Activated CD4-positive, alpha-beta T cell treated with anti-CD3 and anti-CD28 coated beads, Interleukin-2, Interleukin-6, amounts not matched to agents 100 ng/mL and 50 ng/mL, durations not matched to agents 16 hours and 8 hours (primary cell): ENCODE results near the gene COL18A1.

Source experiments
- DNase-seq: peaks from one replicate; pipeline ENCODE4 v3.0.0-alpha.2; 2020

Gene COL18A1

GRCh38 chr21:45481977-45482898, 77.3 kb downstream of the COL18A1 start:
- no peak for DNase-seq

GRCh38 chr21:45482899-45483821, 78.2 kb downstream of the COL18A1 start:
- DNase-seq, result peak; percentile 47

- no peak for DNase-seq
Measured at GRCh38 chr21:45484318-45484717, 79.4 kb downstream of the COL18A1 start.

DNA sequence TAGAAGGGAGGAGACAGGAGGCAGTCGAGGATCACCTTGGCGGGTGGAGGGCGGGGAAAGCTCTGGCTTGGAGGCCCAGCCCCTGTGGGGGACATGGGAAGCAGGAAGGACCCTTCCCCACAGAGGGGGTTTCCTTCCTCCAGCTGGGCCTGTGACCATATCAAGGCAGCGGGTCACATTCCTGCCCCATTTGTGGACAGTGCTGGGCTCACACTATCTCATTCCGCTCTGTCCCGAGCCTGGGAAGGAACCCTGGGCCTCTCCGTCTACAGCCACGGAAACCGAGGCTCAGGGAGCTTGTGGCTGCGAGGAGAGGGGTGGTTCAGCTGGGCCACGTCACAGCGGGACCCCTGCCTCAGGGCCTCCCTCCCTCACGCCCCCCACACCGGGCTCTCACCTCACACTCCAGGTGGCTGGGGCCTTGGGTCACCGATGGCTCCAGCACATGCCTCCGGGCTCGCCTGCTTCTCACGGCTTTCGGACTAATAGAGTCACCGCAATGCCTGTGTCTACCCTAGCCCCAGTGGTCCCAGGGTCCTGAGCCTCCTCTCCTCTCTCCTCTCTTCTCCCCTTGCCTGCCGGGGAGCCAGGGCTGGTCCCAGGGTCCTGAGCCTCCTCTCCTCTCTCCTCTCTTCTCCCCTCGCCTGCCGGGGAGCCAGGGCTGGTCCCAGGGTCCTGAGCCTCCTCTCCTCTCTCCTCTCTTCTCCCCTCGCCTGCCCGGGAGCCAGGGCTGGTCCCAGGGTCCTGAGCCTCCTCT, 80.9 kb downstream of the COL18A1 start:
- DNase-seq, result no peak

- DNase-seq, result no peak
Measured at GRCh38 chr21:45486443-45487160, 81.6 kb downstream of the COL18A1 start.

GRCh38 chr21:45487161-45487806, 82.3 kb downstream of the COL18A1 start:
- no peak for DNase-seq

- no peak for DNase-seq
Measured at GRCh38 chr21:45487891-45488600, 83.1 kb downstream of the COL18A1 start.

DNA sequence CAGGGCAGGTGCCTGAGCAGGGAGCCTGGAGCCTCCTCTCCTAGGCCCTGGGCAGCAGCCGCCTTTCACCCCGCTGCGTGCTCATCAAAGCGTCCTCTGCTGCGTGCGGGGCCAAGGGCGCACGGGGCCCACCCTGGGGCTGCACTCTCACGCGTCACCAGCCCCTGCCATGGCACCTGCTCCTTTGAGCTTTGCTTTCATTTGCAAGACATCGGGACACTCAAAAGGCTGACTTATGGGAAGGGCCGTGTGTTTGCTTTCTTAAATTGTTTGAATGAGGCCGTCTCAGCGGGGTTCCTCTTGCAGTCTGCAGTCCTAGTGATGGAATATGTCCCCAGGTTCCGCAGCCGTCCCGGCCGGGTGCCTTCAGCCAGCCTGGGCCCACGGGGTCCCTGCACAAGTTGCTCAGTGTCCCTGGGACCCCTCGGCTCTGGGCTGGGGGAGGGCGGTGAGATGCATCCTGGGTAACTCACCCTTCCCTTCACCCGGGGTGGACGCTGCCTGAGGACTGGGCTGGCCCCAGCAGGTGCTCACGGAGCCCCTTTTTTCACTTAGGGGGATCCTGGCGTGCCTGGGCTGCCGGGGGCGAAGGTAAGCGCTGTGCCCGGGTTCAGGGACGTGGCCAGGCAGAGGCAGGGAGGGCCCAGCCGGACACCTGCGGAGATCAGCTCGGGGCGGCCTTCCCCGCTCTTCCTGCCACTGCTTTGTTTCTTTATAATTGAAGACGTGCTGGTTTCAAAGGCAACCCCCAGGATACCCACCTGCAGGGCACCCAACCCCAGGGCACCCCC, 84.2 kb downstream of the COL18A1 start:
- DNase-seq, result no peak

DNA sequence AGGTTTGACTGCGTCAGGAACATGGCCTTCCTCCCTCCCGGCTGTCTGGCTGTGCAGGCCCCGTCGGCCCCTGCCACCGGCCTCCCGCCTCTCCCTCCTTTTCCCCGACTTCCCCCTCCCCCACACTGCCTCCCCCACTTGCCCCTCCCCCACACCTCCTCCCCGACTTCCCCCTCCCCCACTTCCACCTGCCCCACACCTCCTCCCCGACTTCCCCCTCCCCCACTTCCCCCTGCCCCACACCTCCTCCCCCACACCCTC, 84.7 kb downstream of the COL18A1 start:
- DNase-seq, result no peak

DNA sequence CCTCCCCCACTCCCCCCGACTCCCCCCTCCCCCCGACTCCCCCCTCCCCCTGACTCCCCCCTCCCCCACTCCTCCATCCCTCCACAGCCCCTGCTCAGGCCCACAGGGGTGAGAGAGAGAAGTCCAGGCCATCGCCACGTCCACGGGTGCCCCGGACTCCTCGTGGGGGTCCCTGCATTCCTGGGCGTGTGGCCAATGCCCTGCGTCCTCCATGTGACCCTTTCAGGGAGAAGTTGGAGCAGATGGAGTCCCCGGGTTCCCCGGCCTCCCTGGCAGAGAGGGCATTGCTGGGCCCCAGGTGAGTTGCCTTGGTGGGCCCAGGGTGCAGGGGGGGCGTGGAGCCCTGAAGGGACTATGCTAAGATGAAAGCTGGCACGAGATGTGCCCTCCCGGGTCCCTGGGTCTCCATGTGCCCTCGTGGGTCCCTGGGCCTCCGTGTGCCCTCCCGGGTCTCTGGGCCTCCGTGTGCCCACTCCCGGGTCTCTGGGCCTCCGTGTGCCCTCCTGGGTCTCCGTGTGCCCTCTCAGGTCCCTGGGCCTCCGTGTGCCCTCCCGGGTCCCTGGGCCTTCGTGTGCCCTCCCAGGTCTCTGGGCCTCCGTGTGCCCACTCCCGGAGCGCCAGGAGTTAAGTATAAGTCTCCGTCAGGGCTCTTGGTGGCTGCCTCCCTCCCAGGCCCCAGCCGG, 85.2 kb downstream of the COL18A1 start:
- no peak for DNase-seq

DNA sequence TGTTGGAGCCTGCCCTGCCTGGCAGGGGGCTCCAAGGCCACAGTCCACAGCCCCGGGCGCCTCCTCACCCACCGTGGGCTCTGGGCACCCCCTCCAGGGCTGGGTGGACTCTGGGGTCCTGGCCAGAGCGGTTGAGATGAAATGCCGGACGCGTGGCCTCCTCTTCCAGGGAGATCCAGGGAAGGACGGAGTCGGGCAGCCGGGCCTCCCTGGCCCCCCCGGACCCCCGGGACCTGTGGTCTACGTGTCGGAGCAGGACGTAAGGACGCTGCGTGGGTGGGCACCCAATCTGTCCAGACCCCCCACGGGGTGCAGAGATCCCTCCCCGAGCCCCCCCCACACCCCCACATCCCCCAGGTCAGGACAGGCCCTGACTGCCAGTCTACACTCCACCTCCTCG, 86.1 kb downstream of the COL18A1 start:
- no peak for DNase-seq

DNA sequence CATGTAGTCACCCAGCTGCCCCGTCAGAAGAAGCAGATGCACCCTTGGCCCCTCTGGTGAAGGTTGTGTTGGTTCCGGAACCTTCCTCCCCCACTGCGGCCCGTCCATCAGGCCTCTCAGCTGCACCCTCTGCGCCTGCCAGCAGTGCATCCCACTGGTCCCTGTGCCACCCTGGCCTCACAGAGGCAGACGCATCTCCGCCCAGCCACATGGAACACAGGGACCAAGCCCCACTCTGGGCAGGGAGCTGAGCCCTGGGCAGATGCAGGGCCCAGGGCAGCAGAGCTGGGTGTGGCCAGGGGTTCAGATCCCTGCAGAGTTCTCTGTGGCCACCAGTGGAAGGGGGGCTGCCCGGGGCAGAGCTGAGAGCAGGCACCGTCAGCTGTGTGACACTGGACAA, 86.7 kb downstream of the COL18A1 start:
- no peak for DNase-seq

DNA sequence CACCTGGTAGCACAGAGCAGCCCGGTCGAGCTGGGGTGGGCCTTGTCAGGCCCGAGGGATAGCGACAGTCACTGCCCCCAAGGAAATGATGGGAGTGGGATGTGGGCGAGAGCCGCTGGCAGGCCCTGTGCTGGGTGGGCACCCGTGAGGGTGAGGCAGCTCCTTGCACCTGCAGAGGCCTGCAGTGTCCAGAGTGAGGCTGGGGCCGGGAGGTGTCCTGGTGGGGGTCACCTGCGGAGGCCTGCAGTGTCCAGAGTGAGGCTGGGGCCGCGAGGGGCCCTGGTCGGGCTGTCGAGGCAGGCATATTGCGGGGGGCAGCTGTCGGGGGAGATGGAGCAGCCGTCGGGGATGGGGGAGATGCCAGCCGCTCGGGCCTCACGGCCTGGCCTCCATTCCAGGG, 87.8 kb downstream of the COL18A1 start:
- no peak for DNase-seq

DNA sequence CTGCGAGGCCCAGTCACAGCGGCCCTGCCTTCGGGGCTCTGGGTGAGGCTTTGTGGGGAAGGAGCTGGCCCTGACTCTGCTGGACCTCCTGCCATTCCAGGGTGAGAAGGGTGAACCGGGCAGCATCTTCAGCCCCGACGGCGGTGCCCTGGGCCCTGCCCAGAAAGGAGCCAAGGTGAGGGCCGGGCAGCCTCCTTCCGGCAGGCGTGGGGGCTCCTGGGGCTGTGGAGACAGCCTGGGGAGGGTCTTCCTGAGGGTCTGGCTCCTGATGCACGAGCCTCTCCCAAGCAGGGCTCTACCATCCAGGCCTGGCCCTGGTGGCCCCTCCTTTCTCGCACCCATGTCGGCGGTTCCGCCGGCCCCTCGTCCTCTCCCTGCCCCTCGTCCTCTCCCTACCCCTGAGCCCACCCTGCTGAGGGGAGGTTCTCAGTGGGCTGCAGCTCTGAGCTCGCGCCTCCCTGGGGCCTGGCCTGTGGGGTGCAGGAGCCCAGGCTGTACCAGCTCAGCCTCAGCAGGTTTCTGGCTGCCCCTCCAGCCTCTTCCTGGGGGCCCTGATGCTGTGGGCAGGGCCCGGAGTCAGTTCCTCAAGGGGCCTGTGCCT, 88.5 kb downstream of the COL18A1 start:
- no peak for DNase-seq

DNA sequence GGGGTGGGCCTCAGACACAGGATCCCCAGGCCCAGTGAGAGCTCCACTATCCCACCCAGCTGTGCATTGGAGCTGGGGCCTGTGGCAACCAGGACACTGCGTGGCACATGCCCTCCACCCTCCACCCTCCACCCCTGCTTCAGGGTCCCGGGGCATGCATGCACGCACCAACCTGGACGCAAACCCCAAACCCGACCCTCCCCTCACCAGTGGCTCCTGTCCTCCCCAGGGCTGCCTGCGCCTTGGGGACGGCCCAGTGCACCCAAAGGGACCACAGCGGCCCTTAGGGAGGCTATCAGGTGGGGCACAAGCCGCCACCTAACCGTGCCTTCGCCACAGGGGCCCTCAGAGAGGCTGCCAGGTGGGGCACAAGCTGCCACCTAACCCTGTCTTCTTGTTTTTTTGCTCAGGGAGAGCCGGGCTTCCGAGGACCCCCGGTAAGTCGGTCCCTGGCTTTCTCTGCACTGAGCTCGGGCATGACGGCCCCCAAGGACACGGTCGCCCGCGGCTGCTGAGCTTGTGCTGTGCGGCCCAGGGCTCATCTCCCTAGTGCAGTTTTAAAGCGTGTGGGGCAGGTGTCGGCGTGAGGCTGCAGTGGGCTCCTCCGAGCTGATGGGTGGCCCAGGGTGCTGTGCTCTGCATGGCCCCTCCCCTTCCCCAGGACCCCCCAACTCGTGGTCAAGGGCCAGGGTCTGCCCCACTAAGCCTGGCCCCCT, 89.3 kb downstream of the COL18A1 start:
- no peak for DNase-seq

DNA sequence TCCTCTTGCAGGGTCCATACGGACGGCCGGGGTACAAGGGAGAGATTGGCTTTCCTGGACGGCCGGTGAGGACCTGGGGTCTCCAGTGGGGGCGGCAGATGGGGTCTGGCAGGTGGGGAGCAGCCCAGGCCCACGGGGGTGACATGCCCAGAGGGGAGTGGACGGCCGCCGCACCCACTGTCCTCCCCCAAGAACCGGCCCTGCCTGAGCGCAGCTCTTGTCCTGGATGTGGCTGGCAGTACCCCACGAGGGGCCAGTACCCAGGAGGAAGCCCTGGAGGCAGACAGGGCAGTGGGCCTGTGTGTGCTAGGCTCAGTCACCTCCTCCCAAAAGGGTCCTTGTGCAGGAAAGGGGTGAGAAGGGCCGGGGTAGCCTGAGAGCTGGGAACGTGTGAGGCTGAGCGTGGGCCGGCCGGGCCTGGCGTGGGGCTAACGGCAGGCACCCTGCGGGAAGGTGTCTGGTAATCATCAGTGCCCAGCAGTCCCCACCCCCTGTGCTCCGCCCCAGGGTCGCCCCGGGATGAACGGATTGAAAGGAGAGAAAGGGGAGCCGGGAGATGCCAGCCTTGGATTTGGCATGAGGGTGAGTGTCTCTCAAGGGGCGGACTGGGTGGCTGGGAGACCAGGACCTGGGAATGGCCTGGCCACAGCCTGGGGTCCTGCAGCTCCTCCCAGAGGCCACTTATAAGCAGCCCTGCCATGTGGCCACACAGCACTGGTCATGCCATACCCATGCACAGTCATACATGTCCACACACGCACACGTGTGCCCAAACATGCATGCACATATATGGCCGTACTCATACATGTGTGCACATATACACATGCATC, 90.1 kb downstream of the COL18A1 start:
- DNase-seq, result no peak

- no peak for DNase-seq
Measured at GRCh38 chr21:45496151-45496967, 91.4 kb downstream of the COL18A1 start.
